ENCODE measurements around the gene TMTC3. TPM values are rescaled to one million over a fixed set of nuclear protein-coding genes. Genes with fewer than 3 reads are reported as not detected.
A peak's percentile ranks its signal among the peaks of the same experiment; 100 is the strongest.
"Not testable (repeated sequence)": the region's sequence is repeated elsewhere in the genome, so short reads cannot be mapped to it uniquely, and the experiment has no call there.

TMTC3 gene
- total RNA-seq, 1 donor from 2014 or later = 6.9 TPM

DNA sequence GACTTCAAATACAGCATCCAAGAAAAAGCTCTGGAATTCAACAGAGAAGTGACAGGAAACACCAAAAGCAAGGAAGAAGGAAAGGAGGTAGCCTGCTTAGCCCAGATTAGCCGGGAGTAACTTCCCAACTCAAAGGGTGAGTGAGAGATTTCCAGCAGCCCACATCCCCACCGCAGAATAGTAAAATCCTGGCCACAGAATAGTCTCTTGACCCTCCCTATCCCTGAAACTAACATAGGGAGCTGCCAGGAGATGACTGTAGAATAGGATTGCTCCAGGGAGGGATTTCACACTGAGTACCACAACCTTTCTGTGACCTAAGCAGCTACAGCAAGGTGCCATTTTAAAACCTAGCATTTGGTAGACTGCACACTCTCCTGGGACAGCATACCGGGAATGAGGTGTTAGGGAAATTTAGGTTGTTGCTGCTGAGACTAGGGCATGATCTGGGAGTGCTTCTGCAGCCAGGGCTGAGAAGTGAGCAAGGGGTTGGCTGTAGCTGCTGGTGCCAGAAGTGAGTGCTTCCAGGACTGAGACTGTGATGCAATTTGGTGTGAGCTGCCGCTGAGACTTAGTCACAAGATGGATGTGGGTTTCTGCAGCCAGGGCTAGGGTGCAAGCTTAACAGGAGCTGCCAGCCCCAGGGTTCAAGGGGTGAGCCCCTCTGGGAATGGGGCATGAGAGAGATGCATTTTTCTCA lies 66.0 kb downstream of the TMTC3 start:
- intact Hi-C loops (cut with DNase I) = no loop called here
- DNase-seq (ENCODE audit: missing footprints) (no peak), ATAC-seq (no peak)

DNA sequence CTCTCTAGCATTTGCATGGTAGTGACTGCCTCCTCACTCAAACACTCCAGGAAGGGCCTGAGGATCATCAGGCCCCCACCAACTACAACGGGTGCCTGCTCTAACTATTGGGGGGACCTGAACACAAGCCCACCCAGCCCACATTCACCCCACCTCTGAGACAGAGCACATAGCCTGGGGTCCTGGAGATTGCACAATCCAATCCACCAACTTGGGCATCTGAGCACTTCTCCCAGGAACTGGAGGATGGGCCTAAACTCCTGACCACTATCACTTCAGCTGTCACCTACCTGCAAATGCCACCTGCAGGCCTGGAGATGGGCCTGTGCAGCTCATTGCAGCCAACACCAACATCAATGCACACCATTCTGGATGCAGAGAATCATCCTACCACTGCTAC lies 66.6 kb downstream of the TMTC3 start:
- ATAC-seq (no peak), DNase-seq (ENCODE audit: missing footprints) (no peak)
- intact Hi-C loops (cut with DNase I) = no loop called here

DNA sequence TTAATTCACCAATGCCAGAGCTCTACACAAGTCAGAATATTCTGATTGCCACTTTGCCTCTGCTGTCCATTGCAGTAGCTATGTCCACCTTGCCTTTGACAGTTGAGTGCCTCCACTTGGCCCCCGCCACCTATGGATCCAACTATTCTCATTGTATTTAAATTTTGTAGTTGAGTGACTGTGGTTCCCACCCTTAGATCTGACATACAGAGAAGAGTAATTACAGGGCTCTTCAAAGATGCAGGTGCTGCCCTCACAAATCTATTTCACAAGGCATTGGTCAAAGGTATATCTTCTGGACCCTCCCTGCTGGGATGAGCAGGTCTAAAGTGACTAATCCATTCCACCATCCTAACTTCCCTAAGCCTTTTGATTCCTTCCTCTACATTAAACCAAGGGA lies 68.2 kb downstream of the TMTC3 start:
- DNase-seq (ENCODE audit: missing footprints); ATAC-seq; intact Hi-C loops (cut with DNase I): not testable (repeated sequence)

DNA sequence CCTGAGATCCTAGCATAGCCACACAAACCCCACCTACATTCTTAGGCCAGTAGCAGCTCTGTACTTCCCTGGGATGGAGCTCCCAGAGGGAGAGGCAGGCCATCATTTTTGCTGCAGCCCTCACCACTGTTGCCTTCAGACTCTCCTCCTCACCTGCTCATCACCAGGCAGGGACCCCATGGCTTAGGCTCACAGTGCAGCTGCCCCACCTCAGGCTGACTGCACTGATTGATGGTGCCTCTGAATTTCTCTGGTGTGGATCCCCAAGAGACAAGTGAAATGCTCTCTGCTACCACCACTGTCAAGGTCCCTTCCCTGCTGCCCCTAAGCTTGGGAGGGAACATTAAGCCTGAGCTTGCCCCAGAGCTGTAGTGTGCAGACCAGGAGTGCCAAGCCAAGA lies 76.2 kb downstream of the TMTC3 start:
- intact Hi-C loops (cut with DNase I) = no loop called here
- no peak for ATAC-seq
- no peak for DNase-seq (ENCODE audit: missing footprints)

DNA sequence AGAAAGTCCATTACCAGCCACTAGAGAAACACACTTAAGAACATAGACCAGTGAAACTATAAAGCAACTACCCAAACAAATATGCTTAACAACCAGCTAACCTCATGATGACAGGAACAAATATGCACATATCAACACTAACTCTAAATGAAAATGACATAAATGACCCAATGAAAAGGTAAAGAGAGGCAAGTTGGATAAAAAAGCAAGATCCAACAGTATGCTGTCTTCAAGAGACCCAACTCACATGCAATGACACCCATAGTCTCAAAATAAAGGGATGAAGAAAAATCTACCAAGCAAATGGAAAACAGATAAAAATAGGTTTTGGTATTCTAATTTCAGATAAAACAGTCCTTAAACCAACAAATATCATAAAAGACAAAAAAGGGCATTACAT lies 77.8 kb downstream of the TMTC3 start:
- ATAC-seq (no peak), DNase-seq (ENCODE audit: missing footprints) (no peak)
- intact Hi-C loops (cut with DNase I) = no loop called here

DNA sequence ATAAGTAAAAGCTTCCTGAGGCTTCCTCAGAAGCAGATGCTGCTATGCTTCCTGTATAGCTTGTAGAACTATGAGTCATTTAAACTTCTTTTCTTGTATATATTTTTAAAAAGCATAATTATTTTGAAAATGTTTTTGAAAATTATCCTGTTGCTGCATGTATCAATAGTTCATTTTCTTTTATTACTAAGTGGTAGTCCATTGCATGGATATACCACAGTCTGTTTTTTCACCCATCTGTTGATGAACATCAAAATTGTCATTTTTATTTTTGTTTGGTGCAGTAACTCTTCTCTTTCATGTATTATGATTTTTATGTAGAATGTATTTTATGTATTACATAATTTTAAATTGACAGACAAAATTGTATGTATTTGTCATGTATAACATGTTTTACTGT lies 81.4 kb downstream of the TMTC3 start:
- DNase-seq (ENCODE audit: missing footprints) (no peak), ATAC-seq (no peak)
- intact Hi-C loops (cut with DNase I) = no loop called here

DNA sequence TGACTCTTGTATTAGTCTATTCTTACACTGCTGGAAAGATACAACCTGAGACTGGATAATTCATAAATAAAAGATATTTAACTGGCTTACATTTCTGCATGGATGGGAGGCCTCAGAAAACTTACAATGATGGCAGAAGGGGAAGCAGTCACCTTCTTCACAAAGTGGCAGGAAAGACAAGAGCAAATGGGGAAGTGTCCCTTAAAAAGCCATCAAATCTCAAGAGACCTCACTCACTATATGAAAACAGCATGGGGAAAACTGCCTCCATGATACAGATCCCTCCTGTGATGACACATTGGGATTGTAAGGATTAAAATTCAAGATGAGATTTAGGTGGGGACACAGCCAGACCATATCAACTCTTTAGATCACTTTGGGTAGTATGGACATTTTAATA lies 83.7 kb downstream of the TMTC3 start:
- intact Hi-C loops (cut with DNase I) = no loop called here
- ATAC-seq (no peak), DNase-seq (ENCODE audit: missing footprints) (no peak)

DNA sequence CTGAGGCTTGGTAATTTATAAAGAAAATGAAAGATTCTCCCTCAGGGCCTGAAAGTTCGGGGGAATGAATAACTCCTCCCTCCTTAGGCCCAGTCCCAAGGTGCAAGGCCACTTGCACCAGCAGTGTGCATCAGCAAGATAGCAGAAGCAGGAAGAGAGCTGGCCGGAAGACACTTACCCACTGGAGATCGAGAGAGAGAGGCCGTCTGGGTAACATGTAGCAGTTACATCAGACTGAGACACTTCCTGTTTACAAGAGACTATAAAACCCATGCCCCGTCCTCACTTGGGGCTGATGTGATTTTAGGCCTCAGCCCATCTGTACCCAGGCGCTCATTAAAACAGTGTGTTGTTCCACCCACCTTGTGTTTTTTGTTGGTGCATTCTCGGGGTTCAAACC lies 85.2 kb downstream of the TMTC3 start:
- intact Hi-C loops (cut with DNase I) = no loop called here
- DNase-seq (ENCODE audit: missing footprints) (no peak), ATAC-seq (no peak)

DNA sequence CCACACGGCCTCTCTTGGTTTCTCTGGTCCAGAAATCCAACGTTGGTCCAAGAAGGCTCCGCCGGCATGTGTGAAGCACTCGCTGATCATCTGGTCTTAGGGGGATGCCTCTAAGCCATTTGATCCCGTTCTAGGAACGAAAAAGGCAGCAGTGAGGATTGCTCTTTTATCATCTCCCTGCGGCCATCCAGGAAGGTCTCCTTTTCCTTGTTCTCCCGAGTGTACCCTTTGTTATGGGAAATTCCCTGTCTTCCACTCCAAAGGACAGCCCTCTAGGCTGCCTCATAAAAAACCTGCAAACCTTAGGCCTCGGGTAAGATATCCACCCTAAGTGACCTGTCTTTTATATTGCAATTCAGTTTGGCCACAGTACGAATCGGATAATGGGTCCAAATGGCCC lies 85.8 kb downstream of the TMTC3 start:
- intact Hi-C loops (cut with DNase I) = no loop called here

DNA sequence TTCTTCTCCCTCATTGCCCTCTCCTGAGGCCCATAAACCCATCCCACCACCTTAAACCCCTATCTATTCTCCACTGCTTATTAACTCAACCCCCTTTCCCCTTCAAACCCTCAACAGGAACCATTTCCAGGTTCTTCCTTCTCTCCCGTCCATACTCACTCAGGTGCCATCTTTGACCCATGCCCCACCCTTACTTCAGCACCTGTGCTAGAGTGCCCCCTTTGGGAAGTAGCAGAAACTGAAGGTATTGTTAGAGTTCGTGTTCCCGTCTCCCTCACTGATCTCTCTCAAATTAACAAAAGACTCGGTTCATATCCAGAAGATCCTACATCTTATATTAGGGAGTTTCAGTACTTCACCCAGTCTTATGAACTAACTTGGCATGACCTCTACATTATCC lies 86.6 kb downstream of the TMTC3 start:
- ATAC-seq (no peak), DNase-seq (ENCODE audit: missing footprints) (no peak)
- intact Hi-C loops (cut with DNase I) = no loop called here

More for the DNA sequence above, 85.8 kb downstream of the TMTC3 start:
- ATAC-seq (no peak), DNase-seq (ENCODE audit: missing footprints) (no peak)

DNA sequence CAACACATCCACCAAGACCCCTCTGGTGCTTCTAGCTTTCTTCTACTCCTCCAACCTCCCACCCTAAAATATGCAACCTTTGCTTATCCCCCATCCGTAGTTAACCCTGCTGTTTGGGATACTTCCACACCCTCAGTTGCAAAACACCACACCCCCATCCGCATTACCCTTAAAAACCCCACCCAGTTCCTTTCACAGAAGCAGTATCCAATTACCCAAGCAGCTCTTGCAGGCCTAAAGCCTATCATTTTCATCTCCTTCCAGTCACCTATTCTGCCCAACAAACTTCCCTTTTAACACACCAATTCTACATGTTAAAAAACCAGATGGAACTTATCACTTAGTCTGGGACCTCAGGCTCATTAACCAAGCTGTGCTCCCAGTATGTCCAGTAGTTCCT lies 88.2 kb downstream of the TMTC3 start:
- intact Hi-C loops (cut with DNase I) = no loop called here
- ATAC-seq (no peak), DNase-seq (ENCODE audit: missing footprints) (no peak)

DNA sequence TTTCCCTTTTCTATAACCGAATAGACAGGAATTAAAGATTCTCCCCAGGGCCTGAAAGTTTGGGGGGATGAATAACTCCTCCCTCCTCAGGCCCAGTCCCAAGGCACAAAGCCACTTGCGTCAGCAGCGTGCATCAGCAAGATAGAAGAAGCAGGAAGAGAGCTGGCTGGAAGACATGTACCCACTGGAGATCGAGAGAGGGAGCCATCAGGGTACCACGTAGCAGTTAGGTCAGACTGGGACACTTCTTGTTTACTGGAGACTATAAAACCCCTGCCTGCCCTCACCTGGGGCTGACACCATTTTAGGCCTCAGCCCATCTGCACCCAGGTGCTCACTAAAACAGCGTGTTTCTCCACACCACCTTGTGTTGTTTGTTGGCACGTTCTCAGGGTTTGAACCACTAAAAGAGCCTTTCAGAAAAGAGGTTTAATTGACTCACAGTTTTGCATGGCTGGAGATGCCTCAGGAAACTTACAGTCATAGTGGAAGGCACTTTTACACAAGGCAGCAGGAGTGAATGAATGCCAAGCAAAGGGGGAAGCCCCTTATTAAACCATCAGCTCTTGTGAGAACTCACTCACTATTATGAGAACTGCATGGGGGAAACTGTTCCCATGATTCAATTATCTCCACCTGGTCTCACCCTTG lies 93.2 kb downstream of the TMTC3 start:
- DNase-seq (ENCODE audit: missing footprints) (peak; percentile 58), ATAC-seq (no peak)
- intact Hi-C loops (cut with DNase I) = no loop called here

DNA sequence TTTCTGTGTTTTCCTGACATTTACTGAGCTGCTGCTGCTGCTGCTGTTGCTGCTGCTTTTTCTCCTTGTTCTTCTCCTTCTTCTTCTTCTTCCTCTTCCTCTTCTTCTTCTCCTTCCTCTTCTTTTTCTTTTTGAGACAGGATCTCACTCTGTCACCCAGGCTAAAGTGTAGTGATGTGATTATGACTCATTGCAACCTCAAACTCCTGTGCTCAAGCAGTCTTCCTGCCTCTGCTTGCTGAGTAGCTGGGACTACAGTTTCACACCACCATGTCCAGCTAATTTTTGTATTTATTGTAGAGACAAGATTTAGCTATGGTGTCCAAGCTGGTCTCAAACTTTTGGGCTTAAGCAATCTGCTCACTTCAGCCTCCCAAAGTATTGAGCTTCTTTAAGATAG lies 95.8 kb downstream of the TMTC3 start:
- no peak for ATAC-seq
- intact Hi-C loops (cut with DNase I) = no loop called here

DNA sequence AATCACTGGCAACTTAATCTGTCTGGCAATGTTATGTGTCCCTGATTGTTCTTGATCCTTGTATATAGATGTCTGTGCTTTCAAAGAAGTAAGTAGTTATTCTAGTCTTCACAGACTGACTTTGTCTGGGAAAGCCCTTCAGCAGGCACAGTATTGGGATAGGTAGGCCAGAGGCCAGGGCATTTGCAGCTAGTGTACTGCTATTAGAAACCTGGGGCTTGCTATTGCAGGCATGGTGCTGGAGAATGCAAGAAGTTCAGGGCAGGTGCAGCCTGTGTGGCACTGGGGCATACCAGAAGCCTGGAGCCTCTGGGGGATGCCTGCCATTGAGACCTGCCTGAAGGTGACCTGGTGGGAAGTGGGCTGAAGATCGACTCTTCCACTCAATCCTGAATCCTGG lies 96.3 kb downstream of the TMTC3 start:
- intact Hi-C loops (cut with DNase I) = no loop called here
- ATAC-seq (no peak), DNase-seq (ENCODE audit: missing footprints) (no peak)

More for the DNA sequence above, 95.8 kb downstream of the TMTC3 start:
- no peak for DNase-seq (ENCODE audit: missing footprints)

DNA sequence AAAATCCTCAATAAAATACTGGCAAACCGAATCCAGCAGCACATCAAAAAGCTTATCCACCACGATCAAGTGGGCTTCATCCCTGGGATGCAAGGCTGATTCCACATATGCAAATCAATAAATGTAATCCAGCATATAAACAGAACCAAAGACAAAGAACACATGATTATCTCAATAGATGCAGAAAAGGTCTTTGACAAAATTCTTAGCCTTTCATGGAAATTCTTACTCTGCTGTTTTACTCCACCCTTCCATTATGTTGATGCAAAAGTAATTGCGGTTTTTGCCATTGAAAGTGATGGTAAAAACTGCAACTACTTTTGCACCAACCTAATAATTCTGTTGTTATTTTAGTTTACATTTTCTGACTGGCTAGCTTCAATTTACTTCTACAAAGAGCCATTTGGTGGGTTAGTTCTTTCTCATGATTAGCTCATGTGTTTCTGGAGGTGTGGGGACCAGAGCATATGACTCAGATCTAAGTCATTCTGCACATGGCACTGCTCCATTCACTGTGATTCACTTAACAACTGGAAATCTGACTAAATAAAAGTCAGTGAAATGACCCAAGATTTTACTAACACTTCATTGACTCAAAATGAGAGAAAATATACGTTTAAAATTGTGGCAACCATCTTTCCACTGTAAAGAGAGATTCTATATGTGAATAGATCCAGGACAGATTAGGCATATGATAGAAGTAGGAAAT lies 99.9 kb downstream of the TMTC3 start:
- DNase-seq (ENCODE audit: missing footprints) = no peak
- intact Hi-C loops (cut with DNase I) = no loop called here
- peak; percentile 50 for ATAC-seq

DNA sequence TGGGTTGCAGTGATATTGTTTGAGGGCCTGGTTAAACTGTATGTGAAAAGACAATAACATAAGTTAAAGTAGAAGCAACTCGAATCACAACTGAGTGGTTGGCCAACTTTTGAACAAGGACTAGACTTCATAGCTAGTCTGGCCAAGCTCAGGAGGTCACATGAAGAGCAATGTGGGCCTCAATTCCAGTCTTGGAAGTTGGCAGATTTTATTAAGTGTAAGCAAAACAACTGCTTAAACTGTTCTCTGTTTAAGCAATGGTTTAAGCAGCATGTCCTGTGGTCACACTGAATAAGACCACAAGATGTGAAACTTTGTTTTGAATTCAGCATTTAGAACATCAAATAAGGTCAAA lies 100.4 kb downstream of the TMTC3 start:
- no peak for DNase-seq (ENCODE audit: missing footprints)
- intact Hi-C loops (cut with DNase I) = no loop called here
- ATAC-seq = no peak

DNA sequence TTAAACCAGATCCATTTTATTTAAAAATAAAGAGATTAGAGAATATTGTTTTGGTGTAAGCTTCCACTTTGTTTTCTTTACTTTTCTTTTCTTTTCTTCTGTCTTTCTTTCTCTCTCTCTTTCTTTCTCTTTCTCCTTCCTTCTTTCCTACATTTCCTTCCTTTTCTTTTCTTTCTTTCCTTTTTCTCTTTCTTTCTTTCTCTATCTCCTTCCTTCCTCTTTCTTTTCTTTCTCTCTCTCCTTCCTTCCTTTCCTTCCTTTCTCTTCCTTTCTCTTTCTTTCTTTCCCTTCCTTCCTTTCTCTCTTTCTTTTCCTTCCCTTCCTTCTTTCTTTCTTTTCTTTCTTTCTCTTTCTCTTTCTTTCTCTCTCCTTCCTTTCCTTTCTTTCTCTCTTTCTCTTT lies 100.8 kb downstream of the TMTC3 start:
- ATAC-seq (no peak), DNase-seq (ENCODE audit: missing footprints) (no peak)
- intact Hi-C loops (cut with DNase I) = no loop called here

DNA sequence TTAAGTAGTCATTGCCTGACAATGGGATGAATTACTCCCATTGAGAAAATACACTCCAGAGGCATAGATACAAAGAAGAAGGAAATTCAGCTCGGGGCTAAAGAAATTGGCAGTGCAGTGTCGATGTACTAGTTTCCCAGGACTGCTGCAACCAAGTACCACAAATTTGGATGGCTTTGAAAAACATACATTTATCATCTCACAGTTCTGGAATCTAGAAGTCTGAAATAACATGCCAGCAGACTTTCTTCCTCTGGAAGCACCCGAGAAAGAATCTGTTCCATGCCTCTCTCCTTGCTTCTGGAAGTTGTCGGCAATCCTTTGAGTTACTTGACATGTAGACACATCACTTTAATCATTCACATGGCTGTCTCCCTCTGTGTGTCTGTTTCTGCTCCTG lies 101.9 kb downstream of the TMTC3 start:
- intact Hi-C loops (cut with DNase I) = no loop called here
- DNase-seq (ENCODE audit: missing footprints) (no peak), ATAC-seq (no peak)

DNA sequence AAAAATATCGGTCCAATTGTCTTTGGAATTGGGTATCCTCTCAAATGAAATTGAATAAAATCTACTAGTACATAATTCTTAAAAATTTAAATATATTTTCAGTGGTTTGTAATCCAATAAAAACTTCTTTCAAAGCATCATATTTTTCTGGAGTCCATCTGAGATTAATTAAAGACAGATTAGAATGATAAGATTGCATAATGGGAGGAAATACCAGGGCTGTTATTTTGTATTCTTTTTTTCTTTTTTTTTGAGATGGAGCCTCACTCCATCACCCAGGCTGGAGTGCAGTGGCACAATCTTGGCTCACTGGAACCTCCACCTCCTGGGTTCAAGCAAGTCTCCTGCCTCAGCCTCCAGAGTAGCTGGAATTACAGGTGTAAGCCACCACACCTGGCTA lies 103.8 kb downstream of the TMTC3 start:
- intact Hi-C loops (cut with DNase I) = no loop called here
- DNase-seq (ENCODE audit: missing footprints) (no peak), ATAC-seq (no peak)

DNA sequence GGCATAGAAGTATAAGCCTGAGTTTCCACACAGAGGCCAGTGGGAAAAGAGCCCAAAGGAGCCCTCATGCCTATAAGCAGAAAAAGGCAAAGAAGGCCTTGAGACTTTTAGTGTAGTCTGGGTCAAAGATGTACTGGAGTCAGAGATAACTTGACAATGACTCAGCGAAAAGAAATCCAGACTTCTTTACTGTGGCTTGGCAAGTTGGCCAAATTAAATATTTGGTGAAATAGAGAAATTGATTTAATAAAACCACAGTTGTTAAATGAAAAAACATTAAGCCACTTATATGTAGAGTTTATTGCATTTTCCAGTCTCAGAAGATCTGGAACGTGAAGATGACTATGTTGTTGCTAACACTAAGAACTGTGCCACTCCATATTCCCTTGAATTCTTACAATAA lies 105.1 kb downstream of the TMTC3 start:
- intact Hi-C loops (cut with DNase I) = no loop called here
- DNase-seq (ENCODE audit: missing footprints) (no peak), ATAC-seq (no peak)

All from Right ventricle myocardium inferior (tissue), 1 donor.